Measurements from ENCODE around the gene PHC2. TPM values are rescaled to one million over a fixed set of nuclear protein-coding genes. Genes with fewer than 3 reads are reported as not detected.
A peak's percentile ranks its signal among the peaks of the same experiment; 100 is the strongest.

Gene PHC2
- total RNA-seq, 1 experiment from 2014 or later: 176 TPM

DNA sequence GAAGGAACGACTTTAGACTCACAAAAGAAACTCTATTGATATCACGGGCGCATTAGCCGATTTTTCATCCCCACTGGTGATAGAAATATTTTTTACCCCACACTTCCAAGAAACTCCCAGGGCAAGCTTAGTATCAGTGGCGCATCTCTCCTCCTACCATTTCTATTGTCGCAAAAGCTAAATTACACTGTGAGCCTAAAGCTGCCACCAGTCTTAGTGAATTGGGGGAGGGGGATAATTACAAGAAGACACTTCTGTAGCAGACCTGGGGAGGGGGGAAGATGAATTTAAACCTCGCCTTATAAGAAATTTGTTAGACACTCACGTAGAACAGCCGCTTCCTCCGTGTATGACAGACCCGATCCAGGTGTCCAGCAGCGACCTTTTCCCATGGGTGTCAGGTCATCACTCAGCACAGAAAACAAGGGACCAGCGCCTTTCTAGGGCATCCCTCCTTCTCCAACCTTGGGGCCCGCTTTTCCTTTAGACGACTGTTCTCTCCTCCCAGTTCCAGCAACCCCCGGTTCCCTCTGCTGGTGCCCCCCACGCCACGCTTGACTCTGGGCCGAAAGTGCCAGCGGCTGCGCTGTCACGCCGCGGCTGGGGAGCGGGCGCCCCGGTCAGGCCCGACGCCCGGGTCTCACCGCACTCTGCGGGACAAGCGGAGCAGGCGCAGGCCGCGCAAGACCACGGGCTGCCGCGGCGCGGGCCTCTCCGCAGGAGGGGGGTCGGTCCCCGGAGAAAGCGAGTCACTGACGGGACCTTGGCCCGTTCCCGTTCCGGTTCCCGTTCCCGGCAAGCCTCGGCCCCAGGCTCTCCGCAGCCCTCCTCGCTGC, 821 bp downstream of the PHC2 start:
- Histone ChIP-seq H3K9me2 (ENCODE audit: insufficient read depth) (no peaks in the 10 kb centered on the region), H3K9ac (ENCODE audit: low read length) (peak overlapping the region; percentile 74), H3K27me3 (ENCODE audit: insufficient read depth, low read length) (no peaks in the 10 kb centered on the region), H3K4me2 (ENCODE audit: low read length) (peak overlapping the region; percentile 76), H3K4me3 (replicated peaks in 1 of 2; ENCODE audit: low read depth in 1 of 2, low read length in 2 of 2) (peak overlapping the region; percentile 76 to 92), H3K36me3 (ENCODE audit: control insufficient read depth in 1 of 2, insufficient read depth in 2 of 2, low read length in 2 of 2) (peaks cover 0 to 33% of the 10 kb centered on the region in 2 experiments; a peak in 3 of 4 replicates), H4K20me1 (ENCODE audit: insufficient read depth) (no peaks in the 10 kb centered on the region), H3K27ac (ENCODE audit: low read depth, low read length) (peak overlapping the region; percentile 83), H3K4me1 (ENCODE audit: control insufficient read depth in 1 of 2, insufficient read depth in 2 of 2, low read length in 2 of 2) (peaks cover 62 to 86% of the 10 kb centered on the region in 2 experiments), H2AFZ (ENCODE audit: low read depth, low read length, poor library complexity, severe bottlenecking) (no peak overlapping the region), H3K9me3 (ENCODE audit: control insufficient read depth in 1 of 2, insufficient read depth in 1 of 2, low read depth in 1 of 2, low read length in 2 of 2) (no peaks in the 10 kb centered on the region), H3K79me2 (ENCODE audit: insufficient read depth, low read length) (peaks cover 54% of the 10 kb centered on the region)
- no TSS peak for BruUV-seq (replicated peaks)
- ATAC-seq (peak; percentile 1), DNase-seq (ENCODE audit: low read depth, low spot score) (no peak)
- POLR2A ChIA-PET: interaction anchor here (2.8 to 3.0 kb wide), 2 partner anchors 8 to 10 kb away, joined by 7 to 10 read pairs; no protein-coding TSS in a partner anchor
- CTCF ChIA-PET: interaction anchor here (0.6 kb wide), 1 partner anchor 303 kb away, joined by 5 read pairs; no protein-coding TSS in a partner anchor
- intact Hi-C loops (cut with micrococcal nuclease): no loop called here
- TF ChIP-seq POLR2AphosphoS5 (IDR thresholded peaks at IDR 0.05; ENCODE audit: low read depth, low read length) (0 out of 2 replicates have a peak, but pooled peaks have one; percentile 13), ZFX (IDR thresholded peaks at IDR 0.05) (peak; percentile 88; the same call in 1 of the 2 replicates)
- TF ChIP-seq, protein P1, sequence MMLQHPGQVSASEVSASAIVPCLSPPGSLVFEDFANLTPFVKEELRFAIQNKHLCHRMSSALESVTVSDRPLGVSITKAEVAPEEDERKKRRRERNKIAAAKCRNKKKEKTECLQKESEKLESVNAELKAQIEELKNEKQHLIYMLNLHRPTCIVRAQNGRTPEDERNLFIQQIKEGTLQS (IDR thresholded peaks at IDR 0.05): no peak
- RAD21 ChIA-PET (ENCODE audit: low non-redundant PET in 1 of 2, low total read pairs in 2 of 2, uncharacterized antibody in 2 of 2, unreplicated experiment in 2 of 2): no interaction called here

DNA sequence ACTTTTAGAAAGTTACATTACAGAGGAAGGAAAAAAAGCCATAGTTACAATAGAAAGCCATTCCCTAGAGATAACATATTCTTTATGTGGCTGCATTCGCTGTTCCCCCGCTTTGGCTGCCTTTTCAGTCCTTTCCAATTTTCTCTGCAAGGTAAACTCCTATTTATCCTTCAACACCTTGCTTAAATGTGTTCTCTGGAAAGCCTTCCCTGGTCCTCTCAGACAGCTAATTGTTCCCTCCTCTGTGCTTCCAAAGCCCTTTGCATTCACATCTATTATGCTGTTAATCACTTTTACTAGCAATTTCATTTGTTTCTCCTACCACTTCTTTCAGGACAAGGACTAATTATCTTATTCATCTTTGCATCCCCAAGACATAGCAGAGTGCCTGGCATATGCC, 1.6 kb downstream of the PHC2 start:
- ChIA-PET POLR2A (interaction anchor here (2.8 kb wide), 1 partner anchor 10 kb away, joined by 7 read pairs; no protein-coding TSS in a partner anchor), CTCF (interaction anchor here (0.6 kb wide), 1 partner anchor 302 kb away, joined by 5 read pairs; no protein-coding TSS in a partner anchor), RAD21 (ENCODE audit: low non-redundant PET in 1 of 2, low total read pairs in 2 of 2, uncharacterized antibody in 2 of 2, unreplicated experiment in 2 of 2) (no interaction called here)
- Histone ChIP-seq H3K4me3 (replicated peaks in 1 of 2; ENCODE audit: low read depth in 1 of 2, low read length in 2 of 2) (peak overlapping the region; percentile 76 to 92), H3K9me3 (ENCODE audit: control insufficient read depth in 1 of 2, insufficient read depth in 1 of 2, low read depth in 1 of 2, low read length in 2 of 2) (no peaks in the 10 kb centered on the region), H2AFZ (ENCODE audit: low read depth, low read length, poor library complexity, severe bottlenecking) (no peak overlapping the region), H3K79me2 (ENCODE audit: insufficient read depth, low read length) (peaks cover 62% of the 10 kb centered on the region), H3K9ac (ENCODE audit: low read length) (peak overlapping the region; percentile 74), H3K9me2 (ENCODE audit: insufficient read depth) (no peaks in the 10 kb centered on the region), H3K4me1 (ENCODE audit: control insufficient read depth in 1 of 2, insufficient read depth in 2 of 2, low read length in 2 of 2) (peaks cover 62 to 86% of the 10 kb centered on the region in 2 experiments), H3K27me3 (ENCODE audit: insufficient read depth, low read length) (no peaks in the 10 kb centered on the region), H3K36me3 (ENCODE audit: control insufficient read depth in 1 of 2, insufficient read depth in 2 of 2, low read length in 2 of 2) (peaks cover 3 to 38% of the 10 kb centered on the region in 2 experiments), H4K20me1 (ENCODE audit: insufficient read depth) (no peaks in the 10 kb centered on the region), H3K4me2 (ENCODE audit: low read length) (peak overlapping the region; percentile 76), H3K27ac (ENCODE audit: low read depth, low read length) (peak overlapping the region; percentile 83; the same call in 1 of the 2 replicates)
- TF ChIP-seq, protein P1 (IDR thresholded peaks at IDR 0.05): no peak
- TF ChIP-seq TCF7L2 (IDR thresholded peaks at IDR 0.05; ENCODE audit: borderline replicate concordance, extremely low read depth, insufficient read depth, insufficient read length): no peak
- TF ChIP-seq POLR2AphosphoS5 (IDR thresholded peaks at IDR 0.05; ENCODE audit: low read depth, low read length): no peak
- TF ChIP-seq SP1 (IDR thresholded peaks at IDR 0.05; ENCODE audit: low read depth): no peak
- no TSS peak for BruUV-seq (replicated peaks)
- no peak for ATAC-seq
- intact Hi-C loops (cut with micrococcal nuclease): no loop called here
- no peak for DNase-seq (ENCODE audit: low read depth, low spot score)

All from HCT116 (cell line).